NT2/D1 (cell line): ENCODE measurements around the gene CALML5.

ENCODE experiments used
- DNase-seq: peaks from one replicate; pipeline ENCODE4 v3.0.0-alpha.2; 2011; ENCODE audit warnings: low read depth, low spot score
- H3K27me3 ChIP-seq: 2 replicates; pipeline ENCODE4 v1.6.0; 2011; ENCODE audit warnings: mild to moderate bottlenecking; ENCODE audit not compliant: insufficient read length, insufficient read depth
- H3K36me3 ChIP-seq: 2 replicates; pipeline ENCODE4 v1.6.1; 2011; ENCODE audit warnings: mild to moderate bottlenecking, low read length, mixed read lengths; ENCODE audit not compliant: insufficient read depth, insufficient read length
- H3K4me1 ChIP-seq: 2 replicates; pipeline ENCODE4 v1.5.1; 2011; ENCODE audit not compliant: insufficient read depth, insufficient read length
- H3K4me3 ChIP-seq: 2 replicates; pipeline ENCODE4 v1.5.1; 2011; ENCODE audit warnings: low read depth; ENCODE audit not compliant: insufficient read length
- H3K9ac ChIP-seq: 2 replicates; pipeline ENCODE4 v1.6.0; 2011; ENCODE audit warnings: low read depth; ENCODE audit not compliant: insufficient read length
- H3K9me3 ChIP-seq: 2 replicates; pipeline ENCODE4 v1.5.1; 2011; ENCODE audit warnings: mild to moderate bottlenecking, low read length; ENCODE audit not compliant: insufficient read depth
- SUZ12 ChIP-seq: IDR thresholded peaks from 2 replicates; pipeline ENCODE4 v1.6.1; 2011; ENCODE audit not compliant: insufficient read length, insufficient read depth; ENCODE audit errors: extremely low read depth
- YY1 ChIP-seq: IDR thresholded peaks from 2 replicates; pipeline ENCODE4 v1.6.1; 2011; ENCODE audit not compliant: insufficient read length, insufficient read depth
- ZNF274 ChIP-seq: IDR thresholded peaks from 2 replicates; pipeline ENCODE4 v1.6.1; 2011; ENCODE audit warnings: mild to moderate bottlenecking, low read depth, low read length

Gene CALML5

GRCh38 chr10:5538446-5538845 is 39.1 kb upstream of the CALML5 start:
- Histone ChIP-seq H3K9ac (no peak overlapping the region), H3K4me3 (no peak overlapping the region), H3K4me1 (no peaks in the 10 kb centered on the region), H3K27me3 (no peaks in the 10 kb centered on the region), H3K36me3 (no peaks in the 10 kb centered on the region), H3K9me3 (peaks cover 17% of the 10 kb centered on the region)
- no peak for DNase-seq
- TF ChIP-seq SUZ12 (no peak), YY1 (no peak), ZNF274 (no peak)

GRCh38 chr10:5537684-5538083 is 38.3 kb upstream of the CALML5 start:
- no peak for DNase-seq
- TF ChIP-seq SUZ12, result no peak
- no peak for TF ChIP-seq ZNF274
- TF ChIP-seq YY1, result no peak
- H3K9ac ChIP-seq, result no peak overlapping the region
- no peaks in the 10 kb centered on the region for H3K4me1 ChIP-seq
- no peaks in the 10 kb centered on the region for H3K27me3 ChIP-seq
- peaks cover 11% of the 10 kb centered on the region for H3K9me3 ChIP-seq
- H3K4me3 ChIP-seq, result no peak overlapping the region
- H3K36me3 ChIP-seq, result no peaks in the 10 kb centered on the region

- H3K27me3 ChIP-seq, result no peaks in the 10 kb centered on the region
- TF ChIP-seq YY1 (no peak), SUZ12 (no peak), ZNF274 (no peak)
- no peak for DNase-seq
- 0 out of 2 replicates have a peak, but pooled peaks cover under 1% of the 10 kb centered on the region for H3K9me3 ChIP-seq
- no peaks in the 10 kb centered on the region for H3K4me1 ChIP-seq
- H3K4me3 ChIP-seq, result no peak overlapping the region
- H3K9ac ChIP-seq, result no peak overlapping the region
- H3K36me3 ChIP-seq, result no peaks in the 10 kb centered on the region
These were observed 37.2 kb upstream of the CALML5 start for GRCh38 chr10:5536486-5537081.

DNA sequence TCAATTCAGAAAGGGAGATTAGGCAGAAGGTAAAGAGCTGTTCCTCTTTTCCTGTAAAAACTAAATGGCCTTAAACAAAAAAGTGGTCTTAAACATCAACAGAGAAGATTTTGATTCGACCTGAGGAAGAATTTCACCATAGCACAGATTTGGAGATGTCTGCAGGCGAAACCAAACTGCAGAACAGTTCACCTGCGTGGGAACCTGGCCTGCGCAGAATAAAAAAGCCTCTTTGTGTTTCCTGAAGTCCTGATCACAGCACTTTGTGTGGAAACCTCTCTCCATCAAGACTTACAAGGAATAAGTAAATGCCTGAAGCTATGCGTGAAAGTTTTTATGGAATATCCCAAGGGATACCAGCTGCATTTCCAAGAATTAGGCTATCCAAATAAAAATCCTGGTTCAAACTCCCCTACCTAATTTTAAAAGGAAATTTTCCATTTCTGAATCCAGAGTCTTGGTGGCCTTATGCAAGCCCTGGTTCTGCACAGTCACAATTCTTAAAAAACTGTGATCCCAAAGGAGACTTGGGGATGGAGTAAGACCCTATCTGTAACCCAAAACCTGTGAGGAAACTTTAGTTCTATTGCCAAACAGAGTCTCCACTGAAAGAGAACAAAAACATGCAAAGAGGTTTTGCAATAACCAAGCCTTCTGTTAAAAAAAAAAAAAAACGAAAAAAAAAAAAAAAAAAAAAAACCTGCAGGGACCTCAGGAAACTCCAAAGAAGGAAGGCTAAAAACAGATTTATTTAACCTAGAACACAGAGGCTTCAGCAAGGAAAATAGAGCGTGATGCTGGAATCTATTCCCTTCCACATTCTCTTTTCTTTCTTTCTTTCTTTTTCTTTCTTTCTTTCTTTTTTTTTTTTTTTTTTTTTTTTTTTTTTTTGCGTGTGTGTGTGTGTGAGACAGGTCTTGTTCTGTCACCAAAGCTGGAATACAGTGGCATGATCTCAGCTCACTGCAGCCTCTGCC is 35.8 kb upstream of the CALML5 start:
- no peak overlapping the region for H3K9ac ChIP-seq
- DNase-seq, result no peak
- H3K36me3 ChIP-seq, result no peaks in the 10 kb centered on the region
- H3K27me3 ChIP-seq, result no peaks in the 10 kb centered on the region
- TF ChIP-seq YY1, result no peak
- TF ChIP-seq SUZ12, result no peak
- TF ChIP-seq ZNF274, result no peak
- H3K9me3 ChIP-seq, result no peaks in the 10 kb centered on the region
- no peak overlapping the region for H3K4me3 ChIP-seq
- H3K4me1 ChIP-seq, result no peaks in the 10 kb centered on the region

- no peaks in the 10 kb centered on the region for H3K4me1 ChIP-seq
- TF ChIP-seq SUZ12 (no peak), YY1 (no peak), ZNF274 (no peak)
- no peaks in the 10 kb centered on the region for H3K36me3 ChIP-seq
- H3K4me3 ChIP-seq, result no peak overlapping the region
- H3K27me3 ChIP-seq, result no peaks in the 10 kb centered on the region
- H3K9me3 ChIP-seq, result no peaks in the 10 kb centered on the region
- H3K9ac ChIP-seq, result no peak overlapping the region
- no peak for DNase-seq
These were observed 34.9 kb upstream of the CALML5 start for GRCh38 chr10:5534051-5534821.

- no peak overlapping the region for H3K9ac ChIP-seq
- no peaks in the 10 kb centered on the region for H3K36me3 ChIP-seq
- H3K4me3 ChIP-seq, result no peak overlapping the region
- TF ChIP-seq ZNF274, result no peak
- no peak for TF ChIP-seq YY1
- no peak for TF ChIP-seq SUZ12
- no peak for DNase-seq
- H3K9me3 ChIP-seq, result no peaks in the 10 kb centered on the region
- no peaks in the 10 kb centered on the region for H3K27me3 ChIP-seq
- H3K4me1 ChIP-seq, result no peaks in the 10 kb centered on the region
These were observed 33.8 kb upstream of the CALML5 start for GRCh38 chr10:5533098-5533731.
